Activated T-cell treated with anti-CD3 and anti-CD28 coated beads for 24 hours (primary cell): ENCODE results near the gene MAPKAPK3.
A peak's percentile ranks its signal among the peaks of the same experiment; 100 is the strongest.

Experiments
- DNase-seq: peaks from one replicate; pipeline ENCODE4 v3.0.0-alpha.2; 2020; ENCODE audit warnings: low read depth

MAPKAPK3 gene

DNA sequence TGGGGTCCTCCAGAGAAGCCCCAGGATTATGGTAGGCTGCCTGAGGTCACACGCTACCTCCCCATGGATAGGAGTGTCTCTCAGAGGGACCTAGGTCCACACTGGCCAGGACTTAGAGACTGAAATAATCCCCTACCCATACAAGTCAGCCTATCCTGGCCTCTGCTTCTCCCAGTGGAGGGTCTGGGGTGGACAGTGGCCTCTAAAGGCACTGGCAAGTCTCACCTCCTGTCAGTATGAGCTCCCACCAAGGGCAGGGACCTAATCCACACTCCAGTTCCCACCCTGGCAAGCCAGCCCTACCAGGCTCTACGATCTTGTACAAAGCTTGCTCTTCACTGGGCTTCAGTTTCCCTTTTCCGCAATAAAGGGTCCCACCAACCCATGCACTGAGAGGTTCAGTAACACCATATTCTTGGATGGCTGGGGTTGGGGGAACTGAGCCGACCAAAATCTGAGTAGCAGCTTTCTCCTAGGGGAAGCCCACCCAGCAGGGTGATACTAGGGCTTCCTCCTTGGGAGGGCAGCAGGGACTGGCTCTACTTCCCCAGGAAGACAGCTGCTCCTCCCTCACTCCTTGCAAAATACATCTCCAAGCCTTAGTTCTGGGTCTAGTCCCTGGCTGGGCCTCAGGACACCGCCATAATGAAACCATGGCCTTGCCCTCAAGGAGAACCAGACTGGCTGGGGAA lies 7.7 kb upstream of the MAPKAPK3 start:
- DNase-seq, result no peak

DNA sequence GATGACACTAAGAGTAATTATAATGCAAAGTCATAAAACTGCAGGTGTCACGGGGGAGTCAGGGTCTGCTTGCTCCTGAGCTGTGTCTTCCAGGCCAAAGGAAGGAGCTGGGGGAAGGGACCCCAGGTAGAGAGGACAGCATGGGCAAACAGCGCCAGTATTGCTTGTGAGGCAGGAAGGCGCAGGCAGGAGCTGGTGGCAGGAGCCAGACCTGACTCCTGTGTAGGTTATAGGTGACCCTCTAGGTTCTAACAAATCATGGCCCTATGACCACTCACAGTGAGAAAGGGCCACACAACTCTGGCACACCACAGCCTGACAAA lies 7.2 kb upstream of the MAPKAPK3 start:
- no peak for DNase-seq

DNA sequence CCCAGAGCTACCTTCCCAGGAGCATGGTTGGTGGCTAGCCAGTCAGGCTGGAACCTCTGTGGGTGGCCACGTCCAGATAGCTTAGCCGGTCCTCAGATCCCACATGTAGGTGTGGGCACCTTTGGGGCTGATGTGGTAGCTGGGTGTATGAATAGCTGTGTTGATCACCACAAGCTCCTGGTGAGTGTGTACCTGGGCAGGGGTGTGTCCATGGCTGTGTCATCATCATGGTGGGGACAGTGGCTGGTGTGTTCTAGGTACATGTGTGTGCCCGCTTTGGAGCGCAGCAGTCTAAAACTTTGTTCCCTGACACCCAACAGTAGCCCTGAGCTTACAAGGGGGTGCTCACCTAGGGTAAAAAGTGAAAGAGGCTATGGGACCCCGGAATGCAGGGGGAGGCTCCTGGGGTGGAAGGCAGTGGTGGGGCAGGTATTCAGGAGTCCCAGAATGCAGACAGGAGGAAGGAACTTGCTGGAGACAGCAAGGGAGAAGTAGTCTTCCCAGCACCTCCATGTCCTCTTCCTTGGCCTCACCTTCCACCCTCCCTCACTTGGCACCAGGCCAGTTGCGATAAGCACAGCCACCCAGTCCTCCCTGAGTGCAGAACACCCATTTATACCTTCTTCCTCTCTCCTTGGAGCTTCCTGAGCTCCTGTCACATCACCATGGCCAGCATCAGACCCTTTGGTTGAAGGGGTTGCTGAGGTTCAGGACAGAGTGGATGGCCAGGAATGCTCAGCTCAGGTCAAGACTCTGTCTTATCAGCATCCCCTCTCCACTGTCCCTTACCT lies 6.6 kb upstream of the MAPKAPK3 start:
- DNase-seq, result no peak

DNA sequence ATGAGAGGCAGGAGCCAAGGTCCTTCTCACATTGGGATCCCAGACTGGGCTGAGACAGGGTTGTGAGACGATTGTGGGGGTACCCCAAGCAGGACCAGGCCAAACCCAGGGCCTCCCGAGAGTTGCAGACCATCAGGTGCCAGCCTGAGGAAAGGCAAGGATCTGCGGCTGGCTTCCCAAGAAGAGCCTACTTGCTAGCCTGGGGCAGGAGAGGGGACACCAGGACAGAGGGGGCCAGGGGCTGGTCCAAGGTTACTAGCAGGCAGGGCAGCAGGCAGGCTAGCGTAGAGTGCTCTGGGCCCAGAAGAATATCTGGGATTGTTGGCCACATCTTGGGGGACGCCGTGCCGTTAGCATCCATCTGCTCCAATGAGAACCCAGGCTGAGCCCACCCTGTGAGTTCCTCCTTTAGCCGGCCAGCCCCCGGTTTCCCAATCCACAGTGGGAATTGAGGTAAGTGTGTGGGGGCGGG lies 5.9 kb upstream of the MAPKAPK3 start:
- no peak for DNase-seq

DNA sequence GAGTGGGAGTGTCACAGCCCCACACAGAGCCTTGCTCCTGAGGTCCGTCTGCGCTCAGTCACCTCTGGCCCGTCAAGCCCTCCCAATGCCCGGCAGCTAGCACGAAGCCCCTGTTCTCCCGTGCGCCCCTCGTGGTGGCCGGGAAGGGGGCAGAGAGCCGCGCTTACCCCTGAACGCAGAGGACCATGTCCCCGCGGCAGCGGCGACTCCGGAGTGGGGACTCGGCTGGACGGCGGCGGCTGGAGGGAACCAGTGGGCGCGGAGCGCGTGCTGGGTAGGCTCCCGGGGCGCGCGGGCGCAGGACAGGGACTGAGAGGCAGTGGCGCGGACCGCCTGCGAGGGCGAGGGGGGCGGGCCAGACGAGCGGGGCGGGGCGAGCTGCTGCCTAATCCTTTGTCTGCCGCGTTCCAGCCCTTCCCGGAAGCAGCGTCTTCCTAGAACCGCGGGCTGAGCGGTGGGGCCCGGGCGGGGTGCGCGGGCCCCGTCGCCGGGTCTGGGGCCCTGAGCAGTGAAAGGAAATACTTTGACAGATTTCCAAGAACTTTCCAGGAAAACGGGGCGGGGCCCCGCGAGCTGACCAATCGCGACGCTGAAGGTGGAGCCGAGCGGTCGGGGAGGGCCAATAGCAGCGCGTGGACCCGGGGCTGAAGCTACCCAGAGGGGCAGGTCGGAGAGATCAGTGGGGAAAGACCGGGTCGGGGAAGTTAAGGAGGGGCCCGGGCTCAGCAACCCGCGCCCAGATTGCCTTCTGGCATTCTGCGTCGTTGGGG lies 5.3 kb upstream of the MAPKAPK3 start, which contains the start of gene CISH:
TSS of gene CISH (minus strand) at position 311 of the 770 bp plus-strand sequence. CDS start at position 187, 124 bp downstream.
- DNase-seq, result peak; percentile 98

DNA sequence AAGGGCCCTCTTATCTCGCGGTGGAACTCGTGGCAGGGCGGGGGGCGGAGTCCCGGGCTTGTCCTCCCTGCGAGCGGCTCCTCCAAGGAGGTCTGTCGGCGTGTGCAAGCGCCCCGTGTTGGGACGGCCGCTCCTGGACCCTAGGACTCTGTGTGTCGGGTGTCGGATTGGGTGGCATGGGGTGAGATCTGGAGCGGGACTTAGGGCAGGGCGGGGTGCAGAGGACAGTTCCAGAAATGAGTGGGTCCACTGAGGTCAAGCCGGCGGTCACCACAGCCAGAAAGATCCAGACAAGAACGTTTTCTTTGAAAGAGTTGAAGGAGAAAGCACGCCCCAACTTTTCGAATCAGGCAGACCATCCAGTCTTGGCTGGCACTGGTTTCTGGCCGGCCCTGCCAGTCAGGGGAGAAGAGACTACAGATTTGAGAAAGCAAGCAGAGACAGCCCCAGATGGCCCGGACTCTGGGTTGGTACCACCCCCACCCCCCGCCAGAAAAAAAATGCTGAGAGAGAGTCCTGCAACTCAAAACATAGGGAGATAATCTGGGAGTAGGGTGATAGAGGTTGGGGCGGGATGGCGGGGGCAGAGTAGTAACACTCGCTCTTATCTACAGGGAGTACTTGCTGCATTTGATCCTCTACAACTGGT lies 4.6 kb upstream of the MAPKAPK3 start:
- DNase-seq, result no peak

DNA sequence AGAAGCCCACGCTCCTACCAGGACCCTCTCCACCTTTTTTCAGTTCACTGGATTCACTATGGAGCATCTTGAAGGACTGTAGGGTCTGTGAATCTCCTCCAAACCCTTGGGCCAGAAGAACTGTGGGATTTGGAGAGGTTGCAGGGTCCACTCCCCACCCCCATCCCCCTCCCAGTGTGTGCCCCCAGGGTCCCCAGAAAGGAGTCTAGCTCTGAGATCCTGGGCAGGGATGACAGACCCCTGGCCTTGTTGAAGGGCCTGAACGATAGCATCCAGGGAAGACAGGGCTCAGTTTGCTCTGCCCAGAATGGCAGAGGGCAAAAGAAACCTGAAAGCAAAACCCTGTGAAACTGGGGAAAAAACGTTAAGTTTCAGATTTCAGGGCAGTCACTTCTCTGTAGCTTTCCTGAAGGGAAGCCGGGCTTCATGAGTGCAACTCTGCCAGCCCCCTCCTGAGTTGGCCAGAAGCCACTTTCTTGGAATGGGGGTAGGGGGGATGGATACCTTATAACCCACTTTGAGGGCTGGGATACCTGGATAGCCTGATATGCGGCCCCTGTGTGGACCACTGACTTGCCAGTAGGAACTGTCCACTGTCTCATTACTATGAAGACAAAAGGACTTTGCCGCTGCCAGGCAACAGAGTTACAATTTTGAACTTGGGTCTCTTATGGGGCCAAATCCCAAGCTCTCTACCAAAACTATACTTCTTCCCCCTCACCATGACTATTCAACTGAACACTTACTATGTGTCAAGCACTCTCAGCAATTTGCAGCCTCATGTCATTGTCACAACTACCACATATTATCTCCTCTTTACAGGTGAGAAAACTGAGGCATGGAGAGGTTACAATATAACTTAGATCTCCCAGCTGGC lies 3.7 kb upstream of the MAPKAPK3 start:
- no peak for DNase-seq

DNA sequence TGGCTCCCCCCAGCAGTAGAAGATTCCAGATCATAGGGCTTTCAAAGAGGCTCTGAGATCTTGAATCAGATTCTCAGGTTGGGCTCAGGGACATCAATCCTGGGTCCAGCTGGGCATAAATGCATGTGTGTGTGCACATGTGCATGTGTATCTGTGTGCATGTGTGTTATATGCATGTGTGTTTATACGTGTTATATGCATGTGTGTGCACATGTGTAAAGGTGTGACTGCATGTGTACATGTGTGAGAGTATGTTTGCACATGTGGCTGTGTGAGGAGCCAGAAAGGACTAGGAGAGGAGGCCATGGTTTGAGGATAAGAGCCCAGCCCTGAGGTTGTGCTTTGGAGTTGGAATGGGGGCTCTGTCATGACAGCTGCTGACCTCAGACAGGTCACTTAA lies 1.8 kb upstream of the MAPKAPK3 start:
- no peak for DNase-seq

DNA sequence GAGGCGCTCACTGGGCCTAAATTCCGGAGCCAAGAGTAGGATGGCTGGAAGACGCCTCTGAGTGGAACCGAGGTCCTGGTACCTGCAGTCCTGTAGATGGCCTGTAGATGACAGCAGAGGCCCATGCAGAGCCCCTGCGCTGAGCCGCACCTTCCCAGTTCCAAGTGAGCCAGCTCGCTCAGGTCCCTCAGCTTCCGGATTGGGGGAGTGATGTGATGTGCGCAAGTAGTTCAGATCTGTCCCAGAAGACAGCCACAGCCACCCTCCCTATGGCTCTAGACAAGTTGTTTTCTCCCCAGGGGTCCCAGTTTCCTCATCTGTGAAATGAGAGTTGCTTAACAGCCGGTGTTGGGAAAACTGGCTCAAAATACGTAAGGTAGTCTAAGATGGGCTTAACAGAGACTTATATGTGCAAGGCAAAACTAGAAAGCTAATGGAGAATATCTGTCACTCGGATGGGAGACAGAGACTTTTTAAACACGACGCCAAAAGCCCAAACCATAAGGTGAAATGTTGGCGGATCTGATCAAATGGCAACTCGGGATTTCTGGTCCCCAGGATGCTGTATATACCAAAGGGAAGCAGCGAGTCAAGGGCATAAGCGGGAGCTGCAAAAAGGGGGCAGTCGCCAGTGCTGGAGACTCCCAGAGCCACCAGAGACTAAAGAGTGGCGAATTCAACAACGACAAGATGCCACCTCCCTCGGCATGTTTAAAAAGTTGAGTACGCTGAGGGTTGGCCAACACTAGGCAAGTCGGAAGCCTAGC lies 765 bp upstream of the MAPKAPK3 start:
- peak; percentile 76 for DNase-seq

DNA sequence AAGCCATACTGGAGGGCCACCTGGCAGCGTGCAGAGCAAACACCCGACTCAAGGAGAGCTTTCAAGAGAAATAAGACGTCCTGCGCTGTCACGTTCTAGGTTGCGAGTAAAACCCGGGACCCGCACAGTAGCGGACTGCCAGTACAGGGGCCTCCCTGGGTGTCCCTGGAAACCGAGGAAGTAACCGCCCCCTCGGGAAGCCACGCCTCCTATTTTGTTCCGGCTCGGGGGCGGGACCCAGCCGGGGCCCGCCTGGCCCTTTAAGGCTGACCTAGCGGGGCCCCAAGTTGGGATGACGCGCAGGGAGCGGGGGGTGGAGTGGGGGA lies 218 bp upstream of the MAPKAPK3 start:
- DNase-seq, result peak; percentile 92

DNA sequence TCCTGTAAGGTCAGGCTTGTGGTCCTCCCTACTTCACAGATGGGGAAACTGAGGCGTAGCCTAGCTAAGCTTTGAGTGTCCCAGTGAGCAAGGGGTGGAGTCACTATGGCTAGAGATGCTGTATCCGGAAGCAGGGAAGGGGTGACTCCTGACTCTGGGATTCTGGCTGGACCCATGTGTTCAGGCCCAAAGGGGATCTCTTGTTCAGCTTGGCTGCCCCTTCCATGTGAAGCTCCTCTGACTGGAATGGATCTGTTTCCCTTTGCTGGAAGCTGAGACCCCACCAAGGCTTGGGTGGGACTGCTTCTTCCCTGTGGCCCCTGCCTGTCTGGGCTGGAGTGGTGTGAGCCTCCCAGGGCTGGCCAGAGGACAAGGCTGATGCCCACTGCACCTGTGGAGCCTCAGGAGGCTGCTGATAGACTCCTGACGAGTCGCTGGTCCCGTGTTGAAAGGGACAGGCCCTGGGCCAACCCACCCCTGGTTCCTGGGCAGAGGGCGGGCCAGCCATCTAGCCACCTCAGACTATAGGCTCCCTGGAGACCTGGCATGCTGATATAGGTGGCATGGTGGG lies 1.0 kb downstream of the MAPKAPK3 start:
- DNase-seq, result no peak

DNA sequence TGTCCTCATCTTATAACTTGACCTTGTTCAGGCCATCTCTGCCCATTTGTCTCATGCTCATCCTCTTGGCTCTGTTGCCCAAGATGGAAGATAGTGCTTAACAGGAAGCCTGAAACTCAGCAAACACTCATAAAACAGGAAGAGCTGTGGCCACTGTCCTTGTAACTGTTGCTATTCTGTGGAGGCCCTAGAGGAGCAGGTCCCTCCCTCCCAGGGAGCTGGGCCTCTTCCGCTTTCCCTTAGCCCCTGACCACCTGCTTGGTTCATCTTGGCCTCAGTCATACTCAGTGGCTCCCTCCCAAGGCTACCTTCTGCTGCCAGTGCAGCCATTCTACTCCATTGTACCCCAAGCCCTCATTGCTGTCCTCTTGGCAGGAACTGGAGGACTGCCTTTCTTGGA lies 3.5 kb downstream of the MAPKAPK3 start:
- no peak for DNase-seq

DNA sequence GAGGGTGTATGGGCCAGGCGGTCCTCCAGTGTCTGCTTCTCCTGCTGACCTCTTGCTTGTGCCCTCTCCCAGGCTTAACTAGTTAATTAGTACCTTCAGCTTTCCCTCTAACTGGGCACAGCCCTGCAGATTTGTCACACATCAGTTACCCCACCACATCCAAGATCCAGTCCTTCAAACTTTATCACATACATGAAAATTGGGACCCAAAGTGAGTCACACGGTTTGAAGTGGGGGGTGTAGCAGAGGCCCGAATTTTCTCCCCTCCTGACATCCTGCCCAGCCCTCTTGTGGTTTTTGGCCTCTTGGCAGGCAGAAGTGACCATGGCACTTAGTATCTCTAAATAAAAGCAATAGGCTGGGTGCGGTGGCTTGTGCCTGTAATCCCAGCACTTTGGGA lies 3.9 kb downstream of the MAPKAPK3 start:
- DNase-seq, result no peak

DNA sequence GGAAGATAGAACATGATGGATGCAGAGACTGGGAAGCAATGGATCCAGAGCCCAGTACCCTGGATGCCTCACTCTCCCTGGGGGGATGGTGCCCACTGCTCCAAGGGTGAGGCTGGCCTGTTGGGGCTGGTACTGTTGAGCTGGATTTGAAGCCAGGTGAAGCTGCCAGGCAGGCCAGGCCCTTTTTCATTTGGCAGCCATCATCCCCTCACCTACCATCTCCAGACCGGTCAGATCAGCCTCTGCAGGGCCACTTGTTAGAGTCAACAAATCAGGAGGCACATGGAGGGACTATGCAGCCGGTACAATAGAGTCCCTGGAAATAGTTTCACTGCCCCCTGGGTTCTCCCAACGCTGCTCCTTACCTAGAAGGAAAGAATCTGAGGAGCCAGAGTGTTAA lies 5.9 kb downstream of the MAPKAPK3 start:
- no peak for DNase-seq

DNA sequence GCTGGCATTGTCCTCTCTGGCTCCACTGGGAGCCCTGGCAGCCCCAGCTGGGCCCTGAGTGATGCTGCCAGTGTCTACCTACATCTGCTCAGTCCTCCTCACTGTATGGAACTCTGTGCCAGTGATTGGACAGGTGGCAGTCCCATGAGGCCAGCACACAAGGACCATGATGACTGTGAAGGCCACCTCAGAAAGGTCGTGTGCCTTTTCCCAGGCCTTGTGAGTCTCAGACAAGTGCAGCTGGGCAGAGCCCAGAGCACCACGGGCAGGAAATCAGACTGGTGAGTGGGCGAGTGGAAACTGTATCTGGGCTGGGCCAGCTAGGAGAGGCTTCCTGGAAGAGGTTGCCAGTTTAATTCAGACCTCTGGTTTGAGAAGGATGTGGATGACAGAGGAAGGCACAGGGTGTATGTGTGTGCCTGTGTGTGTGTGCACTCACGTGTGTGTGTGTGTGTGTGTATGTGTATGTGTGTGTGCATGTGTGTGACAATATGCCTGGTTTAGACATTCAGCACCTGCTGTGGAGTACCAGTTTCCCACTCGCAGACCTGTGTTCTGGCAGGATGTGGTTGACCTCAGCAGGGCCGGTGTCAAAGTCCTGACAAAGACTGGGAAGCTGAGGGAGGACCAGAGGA lies 7.0 kb downstream of the MAPKAPK3 start:
- no peak for DNase-seq

DNA sequence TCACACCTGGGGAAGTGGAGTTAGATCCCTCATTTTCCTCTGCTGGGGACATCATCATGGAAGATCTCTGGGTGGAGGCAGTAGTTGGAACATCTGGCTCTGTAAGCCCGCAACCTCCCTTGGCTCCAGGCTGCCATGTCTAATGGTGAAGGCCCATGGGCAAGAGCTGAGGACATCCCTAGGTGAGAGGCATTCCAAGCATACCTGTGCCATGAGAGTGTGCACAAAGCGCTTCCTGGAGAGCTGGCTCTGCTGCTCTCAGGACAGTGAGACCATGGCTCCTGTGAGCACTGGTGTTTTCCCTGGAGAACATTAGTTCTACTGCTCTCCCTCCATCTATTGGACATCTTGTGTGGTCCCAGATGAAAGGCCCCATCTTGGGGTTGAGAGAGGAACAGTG lies 7.7 kb downstream of the MAPKAPK3 start:
- no peak for DNase-seq

DNA sequence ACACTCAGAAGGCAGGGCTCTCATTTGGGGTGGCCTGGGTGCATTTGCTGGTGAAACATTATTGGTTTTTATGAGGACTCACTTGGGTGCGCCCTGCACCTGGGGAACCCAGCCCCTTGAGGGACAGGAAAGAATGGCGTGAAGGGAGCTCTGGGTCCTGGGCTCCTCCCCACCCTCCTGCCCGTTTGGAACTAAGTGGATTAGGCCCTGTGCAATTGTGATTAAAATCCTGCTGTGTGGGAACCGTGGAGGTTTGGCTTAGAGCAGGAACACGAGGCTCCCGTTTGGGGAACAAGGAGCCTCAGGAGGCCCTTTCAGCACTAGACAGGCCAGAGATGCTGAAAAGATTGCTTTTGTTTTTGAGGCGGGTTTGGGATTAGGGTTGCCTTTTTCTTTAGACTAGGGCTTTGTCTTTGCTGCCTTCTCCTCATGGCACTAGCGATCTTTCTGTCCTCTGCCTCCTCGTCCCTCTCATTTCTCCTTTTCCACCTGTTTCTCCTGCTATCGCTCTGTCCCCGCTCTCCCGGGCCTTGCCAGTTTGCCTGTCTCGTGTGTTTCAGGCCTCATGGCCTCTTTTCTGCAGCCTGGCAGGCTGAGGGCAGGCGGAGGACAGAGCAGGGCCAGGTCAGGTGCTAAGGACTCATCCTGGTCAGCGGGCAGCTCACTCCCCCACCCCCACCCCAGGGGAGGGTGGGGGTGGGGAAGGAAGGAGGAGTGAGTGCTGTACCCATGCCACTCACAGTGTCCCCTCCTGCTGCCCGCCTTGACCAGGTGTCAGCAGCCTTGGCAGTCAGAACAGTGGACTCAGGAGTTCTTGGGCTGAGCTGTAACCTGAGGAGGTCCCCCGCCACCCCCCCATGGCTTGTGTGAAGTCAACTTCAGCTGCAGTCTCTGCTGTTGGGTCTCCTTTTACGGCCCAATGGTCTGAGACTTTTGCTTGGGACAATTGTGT lies 8.6 kb downstream of the MAPKAPK3 start:
- no peak for DNase-seq

DNA sequence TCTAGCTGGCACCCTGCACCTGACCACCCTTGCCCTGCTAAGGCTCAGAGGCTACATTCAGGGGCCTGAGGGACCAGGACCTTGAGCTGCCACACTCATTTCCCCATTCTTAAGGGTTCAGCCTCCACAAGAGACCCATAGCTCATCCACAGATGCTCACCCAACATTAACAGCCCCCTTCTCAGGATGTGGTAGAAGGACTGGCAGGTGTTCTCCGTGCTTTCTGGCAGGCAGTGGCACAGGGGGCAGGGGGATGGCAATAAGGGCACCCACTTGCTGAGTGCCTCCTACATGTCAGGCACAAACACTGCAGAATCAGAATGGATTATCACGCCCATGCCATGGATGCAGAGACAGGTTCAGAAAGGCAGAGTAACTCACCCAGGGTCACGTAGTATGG lies 9.4 kb downstream of the MAPKAPK3 start:
- DNase-seq, result no peak
